Measurements from ENCODE around the gene USH2A.

- TF ChIP-seq EZH2 (optimal IDR thresholded peaks at IDR 0.05; ENCODE audit: low read depth, low read length) (no peak), CTCF (IDR thresholded peaks at IDR 0.05; ENCODE audit: low read length) (no peak)
Measured at GRCh38 chr1:215772151-215772550, 651.1 kb downstream of the USH2A start.
